Measurements from ENCODE around the gene TBC1D22A. TPM values are rescaled to one million over a fixed set of nuclear protein-coding genes. Genes with fewer than 3 reads are reported as not detected.

TBC1D22A gene
- total RNA-seq, 1 experiment from 2014 or later, result 20.9 TPM

GRCh38 chr22:47206164-47206563 lies 443.7 kb downstream of the TBC1D22A start (continued):
- TF ChIP-seq CEBPB (IDR thresholded peaks at IDR 0.05; ENCODE audit: low read depth) (no peak), SRF (IDR thresholded peaks at IDR 0.05; ENCODE audit: low read depth) (no peak), POLR2AphosphoS5 (IDR thresholded peaks at IDR 0.05; ENCODE audit: low read depth, low read length) (no peak), CBX3 (IDR thresholded peaks at IDR 0.05; ENCODE audit: low read depth) (no peak), EZH2phosphoT487 (IDR thresholded peaks at IDR 0.05; ENCODE audit: borderline replicate concordance) (no peak)

- ATAC-seq, result no peak
- Histone ChIP-seq H3K36me3 (ENCODE audit: control insufficient read depth in 1 of 2, insufficient read depth in 2 of 2, low read length in 2 of 2) (no peaks in the 10 kb centered on the region), H3K79me2 (ENCODE audit: insufficient read depth, low read length) (no peaks in the 10 kb centered on the region), H3K4me3 (replicated peaks in 1 of 2; ENCODE audit: low read depth in 1 of 2, low read length in 2 of 2) (no peak overlapping the region), H4K20me1 (ENCODE audit: insufficient read depth) (no peaks in the 10 kb centered on the region), H3K9me2 (ENCODE audit: insufficient read depth) (no peaks in the 10 kb centered on the region), H3K4me2 (ENCODE audit: low read length) (no peak overlapping the region), H3K27ac (ENCODE audit: low read depth, low read length) (no peak overlapping the region), H3K9me3 (ENCODE audit: control insufficient read depth in 1 of 2, insufficient read depth in 1 of 2, low read depth in 1 of 2, low read length in 2 of 2) (no peaks in the 10 kb centered on the region), H3K27me3 (ENCODE audit: insufficient read depth, low read length) (no peaks in the 10 kb centered on the region), H3K9ac (ENCODE audit: low read length) (no peak overlapping the region), H3K4me1 (ENCODE audit: control insufficient read depth in 1 of 2, insufficient read depth in 2 of 2, low read length in 2 of 2) (no peaks in the 10 kb centered on the region), H2AFZ (ENCODE audit: low read depth, low read length, poor library complexity, severe bottlenecking) (no peak overlapping the region)
- intact Hi-C loops (cut with micrococcal nuclease), result no loop called here
- POLR2A ChIA-PET, result no interaction called here
- CTCF ChIA-PET, result no interaction called here
- TF ChIP-seq ZNF274 (IDR thresholded peaks at IDR 0.05; ENCODE audit: low read depth, low read length) (no peak), POLR2A (IDR thresholded peaks at IDR 0.05; ENCODE audit: borderline replicate concordance, extremely low read depth, insufficient read depth, insufficient read length) (no peak)
- RAD21 ChIA-PET (ENCODE audit: low non-redundant PET in 1 of 2, low total read pairs in 2 of 2, uncharacterized antibody in 2 of 2, unreplicated experiment in 2 of 2), result no interaction called here
- no peak for DNase-seq (ENCODE audit: low read depth, low spot score)
- BruUV-seq (replicated peaks), result no TSS peak
These were observed 444.3 kb downstream of the TBC1D22A start for GRCh38 chr22:47206666-47207218.

GRCh38 chr22:47207387-47207786 lies 444.9 kb downstream of the TBC1D22A start:
- Histone ChIP-seq H3K4me1 (ENCODE audit: control insufficient read depth in 1 of 2, insufficient read depth in 2 of 2, low read length in 2 of 2) (no peaks in the 10 kb centered on the region), H3K4me3 (replicated peaks in 1 of 2; ENCODE audit: low read depth in 1 of 2, low read length in 2 of 2) (no peak overlapping the region), H3K4me2 (ENCODE audit: low read length) (no peak overlapping the region), H2AFZ (ENCODE audit: low read depth, low read length, poor library complexity, severe bottlenecking) (no peak overlapping the region), H3K9me2 (ENCODE audit: insufficient read depth) (no peaks in the 10 kb centered on the region), H3K9ac (ENCODE audit: low read length) (no peak overlapping the region), H3K9me3 (ENCODE audit: control insufficient read depth in 1 of 2, insufficient read depth in 1 of 2, low read depth in 1 of 2, low read length in 2 of 2) (no peaks in the 10 kb centered on the region), H3K27ac (ENCODE audit: low read depth, low read length) (no peak overlapping the region), H3K79me2 (ENCODE audit: insufficient read depth, low read length) (no peaks in the 10 kb centered on the region), H4K20me1 (ENCODE audit: insufficient read depth) (no peaks in the 10 kb centered on the region), H3K36me3 (ENCODE audit: control insufficient read depth in 1 of 2, insufficient read depth in 2 of 2, low read length in 2 of 2) (no peaks in the 10 kb centered on the region), H3K27me3 (ENCODE audit: insufficient read depth, low read length) (no peaks in the 10 kb centered on the region)
- no peak for TF ChIP-seq ZFX (IDR thresholded peaks at IDR 0.05)
- BruUV-seq (replicated peaks), result no TSS peak
- CTCF ChIA-PET, result no interaction called here
- RAD21 ChIA-PET (ENCODE audit: low non-redundant PET in 1 of 2, low total read pairs in 2 of 2, uncharacterized antibody in 2 of 2, unreplicated experiment in 2 of 2), result no interaction called here
- DNase-seq (ENCODE audit: low read depth, low spot score), result no peak
- POLR2A ChIA-PET, result no interaction called here
- intact Hi-C loops (cut with micrococcal nuclease), result no loop called here
- ATAC-seq, result no peak
